NCI-H526 (cell line): ENCODE measurements around the gene ARL16.

Experiments
- DNase-seq, 2 experiments: peaks; one replicate each; lab custom pipeline; 2025; lab: John Stamatoyannopoulos, UW

The ARL16 gene

DNA sequence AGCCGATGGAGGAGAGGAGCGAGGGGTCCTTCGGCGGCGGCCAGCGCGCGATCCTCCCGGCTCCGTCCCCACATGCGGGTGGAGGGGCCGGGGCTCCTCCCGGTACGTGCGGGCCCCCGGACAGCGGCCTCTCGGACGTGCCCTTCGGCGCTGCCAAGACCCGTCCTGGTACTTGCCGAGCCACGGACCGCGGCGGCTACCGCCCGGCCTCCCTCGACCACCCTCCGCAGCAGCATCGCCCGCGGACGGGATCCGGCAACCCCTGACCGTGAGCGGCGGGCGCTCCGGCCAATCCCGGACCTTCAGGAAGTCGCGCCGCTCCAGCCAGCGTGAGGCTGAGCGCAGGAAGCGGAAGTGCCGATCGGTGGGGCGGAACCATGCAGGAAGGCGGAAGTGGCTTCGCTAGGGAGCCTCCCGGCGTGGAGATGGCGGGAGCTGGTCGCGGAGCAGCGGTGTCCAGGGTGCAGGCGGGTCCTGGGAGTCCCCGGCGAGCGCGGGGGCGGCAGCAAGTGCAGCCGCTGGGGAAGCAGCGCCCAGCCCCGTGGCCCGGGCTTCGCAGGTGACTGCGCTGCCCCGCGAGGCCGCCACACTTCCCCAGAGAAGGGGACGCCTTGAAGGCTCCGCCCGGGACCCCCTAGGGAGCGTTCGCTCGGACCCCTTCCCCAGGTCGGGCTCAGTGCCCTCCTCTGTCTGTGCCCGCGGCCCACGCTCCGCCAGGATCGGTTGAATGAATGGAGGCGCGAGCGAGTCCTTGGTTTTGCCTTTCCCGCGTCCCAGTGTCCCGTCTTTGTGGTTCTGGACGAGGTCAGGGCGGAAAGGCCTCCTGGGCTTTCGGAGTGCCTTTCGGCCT is 17.0 kb downstream of the ARL16 start, which contains the start of the genes CCDC137 and OXLD1:
CCDC137 (plus strand) TSS at position 396 of the 850 bp plus-strand sequence; CDS start at position 426, 30 bp downstream.
OXLD1 (minus strand) TSS at position 264 of the 850 bp plus-strand sequence; CDS start at position 236, 28 bp downstream.
- peak; percentile 87 to 98 for DNase-seq

DNA sequence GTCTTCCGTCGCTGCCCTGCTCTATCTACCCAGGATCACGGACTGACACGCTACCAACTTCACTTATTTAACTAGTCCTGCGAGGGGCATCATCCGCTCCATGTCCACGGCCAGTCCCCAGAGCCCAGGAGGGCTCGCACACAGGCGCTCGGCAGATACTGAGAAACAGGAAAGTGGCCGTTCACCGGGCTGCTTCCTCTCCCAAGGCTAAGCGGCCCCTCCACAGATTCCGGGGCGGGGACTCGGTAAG is 17.6 kb downstream of the ARL16 start:
- DNase-seq: peak in 1 of 2 experiments; percentile 76

DNA sequence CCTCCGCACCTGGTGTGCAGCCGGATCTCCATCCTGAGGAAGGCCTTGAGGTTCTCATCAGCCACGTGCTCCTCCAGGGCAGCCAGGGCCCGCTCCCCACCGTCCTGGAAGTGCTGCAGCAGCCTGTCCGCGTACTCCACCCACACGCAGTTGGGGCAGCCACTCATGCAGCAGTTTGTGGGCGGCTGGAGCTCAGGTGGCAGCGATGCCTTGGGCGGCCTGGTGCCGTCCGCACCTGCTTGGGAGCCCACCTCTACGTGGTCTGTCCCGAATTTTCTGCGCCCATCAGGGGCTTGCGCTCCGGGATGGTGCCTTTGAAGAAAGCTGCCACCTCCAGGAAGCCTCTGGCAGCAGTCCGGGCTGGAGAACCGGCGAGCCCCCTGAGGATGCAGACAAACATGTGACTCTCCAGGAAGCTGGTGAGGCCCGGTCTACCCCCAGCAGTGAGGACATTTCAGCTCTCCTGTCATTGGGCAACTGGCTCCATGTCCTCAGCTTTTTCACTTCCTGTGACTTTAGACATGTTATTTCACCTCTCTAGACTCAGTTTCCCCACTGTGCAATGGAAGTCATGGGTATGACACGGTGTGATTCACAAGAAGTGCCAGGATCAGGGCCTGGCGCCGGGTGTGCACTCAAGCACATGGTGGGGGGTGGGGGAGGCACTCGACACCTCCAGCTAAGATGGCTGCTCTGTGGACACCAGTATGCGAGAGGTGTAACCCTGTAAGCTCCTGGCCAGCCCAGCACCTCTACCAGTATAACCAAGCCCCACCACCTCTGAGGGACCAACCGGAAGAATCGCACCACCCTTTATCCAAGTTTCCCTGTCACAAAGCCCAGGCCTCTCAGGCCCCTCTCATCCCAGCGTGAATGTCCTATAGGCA is 18.1 kb downstream of the ARL16 start:
- DNase-seq: peak in 1 of 2 experiments; percentile 37

DNA sequence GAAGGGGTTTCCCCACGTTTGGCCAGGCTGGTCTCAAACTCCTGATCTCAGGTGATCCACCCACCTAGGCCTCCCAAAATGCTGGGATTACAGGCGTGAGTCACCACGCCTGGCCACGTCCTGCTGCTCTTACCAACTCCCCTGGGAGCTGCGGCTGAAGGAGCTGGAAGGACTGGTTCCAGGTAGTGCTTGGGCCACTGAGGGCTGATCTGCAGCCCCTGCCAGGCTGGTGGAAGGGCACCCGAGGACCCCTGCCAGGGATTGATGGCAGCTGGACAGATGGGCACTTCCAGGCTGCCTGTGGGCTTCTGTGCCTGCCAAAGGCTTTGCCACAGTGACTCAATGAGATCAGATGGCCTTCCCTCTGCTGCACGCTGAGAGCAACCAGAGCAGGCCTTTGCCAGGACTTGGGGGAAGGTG is 19.5 kb downstream of the ARL16 start:
- DNase-seq: no peak

DNA sequence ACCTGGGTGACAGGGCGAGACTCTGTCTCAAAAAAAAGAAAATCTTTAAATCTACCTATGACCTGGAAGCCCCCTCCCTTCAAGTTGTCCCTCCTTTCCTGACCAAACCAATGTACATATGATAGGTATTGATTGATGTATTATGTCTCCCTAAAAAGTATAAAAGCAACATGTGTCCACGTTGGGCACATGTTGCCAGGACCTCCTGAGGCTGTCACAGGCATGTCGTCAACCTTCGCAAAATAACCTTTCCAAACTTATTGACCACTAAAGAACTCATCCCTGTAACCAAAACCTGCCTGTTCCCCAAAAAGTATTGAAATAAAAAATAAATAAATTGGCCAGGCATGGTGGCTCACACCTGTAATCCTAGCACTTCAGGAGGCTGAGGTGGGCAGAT is 21.6 kb downstream of the ARL16 start:
- no peak for DNase-seq

DNA sequence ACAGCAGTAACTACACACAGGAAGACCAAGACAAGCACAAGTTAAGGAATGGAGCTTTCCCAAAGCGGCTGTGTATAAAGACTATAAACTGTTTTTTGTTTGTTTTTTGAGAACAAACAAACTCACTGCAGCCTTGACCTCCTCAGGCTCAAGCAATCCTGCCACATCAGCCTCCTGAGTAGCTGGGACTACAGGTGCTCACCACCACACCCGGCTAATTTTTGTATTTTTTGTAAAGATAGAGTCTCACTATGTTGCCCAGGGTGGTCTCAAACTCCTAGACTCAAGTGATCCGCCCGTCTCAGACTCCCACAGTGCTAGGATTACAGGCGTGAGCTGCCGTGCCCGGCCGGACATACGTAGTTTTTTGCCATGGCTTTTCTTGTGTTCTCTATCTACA is 23.2 kb downstream of the ARL16 start:
- no peak for DNase-seq

DNA sequence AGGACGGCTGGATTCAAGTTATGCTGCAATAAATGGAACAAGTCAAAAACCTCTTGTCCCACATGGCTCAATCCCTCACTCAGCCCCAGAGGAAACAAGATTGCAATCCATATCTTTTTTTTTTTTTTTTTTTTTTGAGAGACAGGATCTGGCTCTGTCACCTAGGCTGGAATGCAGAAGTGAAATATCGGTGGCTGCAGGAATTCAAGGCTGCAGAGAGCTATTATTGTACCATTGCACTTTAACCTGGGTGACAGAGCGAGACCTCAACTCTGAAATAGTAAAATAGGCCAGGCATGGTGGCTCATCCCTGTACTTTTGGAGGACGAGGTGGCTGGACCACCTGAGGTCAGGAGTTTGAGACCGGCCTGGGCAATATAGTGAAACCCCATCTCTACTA is 24.6 kb downstream of the ARL16 start:
- DNase-seq: peak in 1 of 2 experiments; percentile 66

DNA sequence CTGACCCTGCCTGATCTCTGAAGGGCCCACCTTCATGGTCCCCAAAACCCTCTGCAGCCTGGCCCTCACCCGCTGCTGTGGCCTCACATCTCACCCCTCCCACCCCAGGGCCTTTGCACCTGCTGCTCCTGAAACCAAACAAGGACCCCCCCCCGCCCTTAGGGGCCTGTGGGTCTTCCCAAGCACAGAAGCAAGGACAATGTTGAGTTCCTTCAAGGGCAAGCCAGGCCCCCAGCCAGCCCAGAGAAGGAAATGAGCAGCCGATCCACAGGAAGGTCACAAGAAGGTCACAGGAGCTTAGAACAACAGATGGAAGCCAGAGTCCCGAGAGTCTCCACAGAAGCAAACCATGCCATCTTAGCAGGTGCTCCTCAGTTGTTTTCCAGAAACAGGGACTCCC is 26.8 kb downstream of the ARL16 start:
- DNase-seq: no peak

DNA sequence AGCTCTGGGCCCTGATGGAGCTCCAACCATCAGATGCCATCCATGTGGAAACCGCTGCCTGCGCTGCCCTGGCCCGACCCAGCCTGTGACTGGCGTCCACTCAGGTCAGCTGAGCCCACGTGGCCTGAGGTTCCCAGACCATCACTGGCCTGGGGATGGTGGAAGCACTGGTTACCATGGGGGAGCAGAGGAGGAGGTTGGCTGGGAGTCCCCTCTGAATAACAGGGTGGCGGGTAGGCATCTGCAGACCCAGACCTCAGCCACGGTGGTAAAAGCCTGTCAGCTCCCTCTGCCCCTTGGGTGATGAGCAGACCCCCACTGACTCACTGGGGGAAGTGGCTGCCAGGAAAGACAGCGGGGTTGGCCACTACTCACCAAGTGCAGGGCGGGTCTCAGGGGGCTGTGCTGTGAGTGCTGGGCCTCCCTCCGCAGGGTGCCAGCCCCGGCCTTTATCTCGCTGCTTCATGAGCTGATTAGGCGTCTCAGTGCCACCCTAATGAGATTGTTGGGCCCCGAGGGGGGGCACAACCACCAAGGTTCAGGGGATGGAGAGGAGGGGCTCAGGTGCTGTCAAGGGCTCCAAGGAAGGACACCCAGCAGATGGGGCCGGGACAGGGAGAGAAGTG is 27.4 kb downstream of the ARL16 start, which contains the start of gene PDE6G:
PDE6G (minus strand) TSS at position 425 of the 626 bp plus-strand sequence. CDS start 3,237 bp downstream, outside the sequence.
- DNase-seq: no peak

DNA sequence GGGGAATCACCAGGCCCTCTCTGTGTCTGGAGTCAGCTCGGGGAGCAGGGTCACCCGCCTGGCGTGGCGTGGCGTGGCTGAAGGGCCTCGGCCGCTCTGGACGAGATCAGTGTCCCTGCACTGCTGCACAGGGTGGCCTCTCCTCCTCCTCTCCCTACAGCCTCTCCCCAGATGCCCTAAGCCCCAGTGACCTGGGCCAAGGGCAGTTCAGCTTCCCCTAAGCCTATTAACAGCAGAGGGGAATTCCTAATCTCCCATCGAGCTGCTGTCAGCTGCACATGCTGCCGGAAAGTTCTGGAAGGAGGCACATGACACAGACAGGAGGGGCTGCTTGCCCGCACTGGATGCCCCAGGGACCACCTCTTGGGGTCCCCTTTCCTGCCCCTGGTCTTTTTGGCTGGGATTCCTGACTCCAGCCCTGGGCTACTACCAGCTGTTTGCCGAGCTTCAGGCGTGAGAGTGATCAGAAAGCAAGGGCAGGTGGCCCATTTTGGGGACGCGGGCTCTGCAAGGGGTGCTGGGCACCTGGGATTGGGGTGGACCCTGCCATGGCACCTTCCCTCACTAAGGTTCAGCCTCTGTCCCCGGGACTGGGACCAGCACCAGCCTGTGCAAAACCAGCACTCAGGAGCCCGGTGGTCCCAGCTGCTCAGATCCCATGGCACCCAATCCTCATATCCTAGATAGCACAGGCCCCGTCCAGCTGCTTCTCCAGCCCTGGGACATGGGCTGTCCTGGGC is 28.0 kb downstream of the ARL16 start:
- DNase-seq: no peak

DNA sequence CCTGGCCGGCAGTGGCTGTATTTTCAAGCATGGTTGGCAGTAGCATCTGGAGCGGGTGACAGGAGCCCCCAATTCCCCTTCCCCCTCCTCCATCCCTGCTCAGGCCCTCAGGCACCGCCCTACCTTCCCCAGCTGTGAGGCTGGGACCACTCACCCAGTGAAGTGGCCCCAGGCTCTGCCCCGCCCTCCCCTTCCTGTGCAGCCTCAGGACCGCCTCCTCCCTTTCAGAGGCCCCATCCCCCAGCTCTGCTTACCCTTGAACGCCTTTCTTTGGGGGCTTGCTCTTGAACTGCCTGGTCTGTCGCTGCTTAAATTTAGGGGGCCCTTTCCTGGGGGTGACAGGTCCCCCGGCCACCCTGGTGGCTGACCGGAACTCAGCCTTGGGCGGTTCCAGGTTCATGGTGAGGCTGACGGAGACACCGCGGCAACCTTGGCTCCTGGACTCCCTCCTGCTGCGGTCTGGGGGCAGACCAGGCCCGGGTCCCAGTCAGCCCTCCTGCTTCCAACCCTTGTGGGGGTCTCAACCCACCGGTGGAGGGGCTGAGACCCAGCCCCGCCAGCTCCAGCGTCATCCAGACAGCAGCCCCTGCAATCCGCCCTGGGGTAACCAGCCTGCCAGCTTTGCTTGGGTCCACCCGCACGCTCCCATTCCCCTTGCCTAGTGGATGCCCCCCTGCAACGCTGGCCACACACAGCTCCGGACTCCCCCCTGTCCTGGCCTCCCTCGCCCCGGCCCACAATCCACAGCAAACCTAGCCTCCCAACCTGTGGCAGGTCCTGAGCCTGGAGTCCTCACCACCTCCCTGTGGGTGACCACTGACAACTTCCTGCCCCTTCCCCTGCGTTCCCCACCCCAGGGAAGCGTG is 30.5 kb downstream of the ARL16 start:
- no peak for DNase-seq

DNA sequence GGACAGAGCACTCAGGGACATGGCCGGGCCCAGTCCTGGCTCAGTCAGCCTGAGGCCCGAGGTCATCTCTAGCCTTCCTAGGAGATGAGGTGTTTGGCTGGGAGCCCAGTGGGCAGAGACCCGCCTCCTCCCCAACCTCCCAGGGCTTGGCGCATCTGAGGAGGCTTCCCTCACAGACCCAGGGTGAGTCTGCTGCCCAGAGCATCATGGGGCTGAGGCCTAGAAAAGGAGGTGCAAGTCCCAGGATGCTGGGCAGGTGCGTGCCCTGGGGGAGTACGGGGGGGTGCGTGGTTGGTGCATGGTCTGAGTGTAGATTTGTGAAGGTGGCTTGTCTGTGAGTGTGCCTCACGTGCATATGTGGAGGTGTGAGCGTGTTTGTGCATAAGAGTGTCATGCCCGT is 31.9 kb downstream of the ARL16 start:
- peak in 1 of 2 experiments; percentile 12 for DNase-seq

DNA sequence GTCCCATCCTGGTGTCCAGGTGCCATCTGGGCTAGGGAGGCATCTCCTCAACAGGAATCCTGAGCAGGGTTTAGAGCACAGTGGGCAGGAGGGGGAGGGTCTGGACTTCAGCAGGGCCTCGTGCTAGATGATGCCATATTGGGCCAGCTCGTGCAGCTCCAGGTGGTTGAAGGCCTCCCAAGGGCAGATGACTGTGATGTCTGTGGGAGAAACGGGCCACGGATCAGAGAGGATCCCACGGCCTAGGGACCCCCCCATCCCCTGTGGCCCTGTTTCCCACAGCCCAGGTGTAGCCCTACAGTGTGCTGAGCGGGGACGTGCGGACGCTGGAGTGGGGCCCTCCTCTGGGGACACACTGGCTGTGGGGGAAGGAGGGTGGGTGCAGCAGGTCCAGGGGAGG is 32.6 kb downstream of the ARL16 start:
- DNase-seq: no peak

DNA sequence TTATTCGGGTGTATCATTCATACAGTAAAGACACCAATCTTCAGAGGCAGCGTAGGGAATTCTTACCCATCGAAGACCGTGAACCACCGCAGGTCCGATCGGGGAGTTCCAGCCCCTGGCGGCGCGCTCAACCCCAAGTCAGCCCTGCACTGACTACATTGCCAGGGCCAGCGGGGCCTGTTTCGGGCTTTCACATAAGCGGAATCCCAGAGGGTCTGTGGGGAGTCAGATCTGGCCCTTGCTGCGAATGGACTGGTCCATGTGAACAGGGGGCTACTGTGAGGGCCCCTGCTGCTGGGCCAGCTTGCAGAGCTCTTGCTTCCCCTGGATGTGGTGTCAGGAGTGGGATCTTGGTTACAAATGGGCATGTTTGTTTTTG is 34.9 kb downstream of the ARL16 start:
- DNase-seq: no peak

DNA sequence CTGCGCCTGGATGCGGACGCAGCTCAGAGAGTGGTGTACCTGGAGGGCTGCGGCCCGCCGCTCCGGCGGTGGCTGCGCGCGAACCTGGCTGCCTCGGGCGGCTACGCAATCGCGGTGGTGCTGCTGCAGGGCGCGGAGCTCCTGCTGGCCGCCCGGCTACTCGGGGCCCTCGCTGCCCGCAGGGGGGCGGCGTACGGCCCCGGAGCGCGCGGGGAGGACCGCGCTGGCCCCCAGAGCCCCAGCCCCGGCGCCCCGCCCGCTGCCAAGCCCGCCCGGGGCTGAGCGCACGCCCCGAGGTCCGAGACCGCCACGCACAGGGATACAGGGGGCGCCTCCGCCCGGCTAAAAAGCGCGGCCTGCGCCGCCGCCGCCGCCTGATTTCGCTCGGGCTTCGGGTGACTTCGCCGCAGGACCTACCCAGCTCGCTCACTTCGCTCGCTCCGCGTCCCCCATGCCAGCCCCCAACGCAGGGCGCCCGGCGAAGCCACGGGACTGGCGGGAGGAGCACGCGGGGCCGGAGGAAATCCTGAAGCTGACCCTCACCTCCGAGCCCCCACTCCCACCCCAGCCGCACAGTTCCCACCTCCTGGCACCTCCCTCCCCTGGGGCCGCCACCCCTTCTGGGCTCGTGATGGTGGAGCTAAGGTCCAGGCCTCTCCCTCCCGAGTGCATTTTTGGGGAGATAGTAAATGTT is 35.4 kb downstream of the ARL16 start:
- no peak for DNase-seq

DNA sequence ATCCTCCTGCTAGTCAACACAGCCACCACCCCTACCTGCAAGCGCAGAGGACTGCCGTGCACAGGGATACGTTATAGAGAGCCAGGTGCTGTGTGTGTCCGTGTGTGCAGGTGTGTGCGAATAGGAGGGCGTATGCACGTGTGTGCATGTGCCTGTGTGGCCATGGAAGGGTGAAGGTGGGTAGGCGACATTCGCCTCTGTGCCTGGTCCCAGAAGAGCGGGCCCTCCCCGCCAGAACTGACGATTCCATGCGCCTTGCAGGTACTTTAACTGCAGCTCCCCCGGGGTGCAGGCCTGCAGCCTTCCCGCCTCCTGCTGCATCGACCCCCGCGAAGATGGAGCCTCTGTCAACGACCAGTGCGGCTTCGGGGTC is 36.0 kb downstream of the ARL16 start:
- DNase-seq: peak in 1 of 2 experiments; percentile 29

DNA sequence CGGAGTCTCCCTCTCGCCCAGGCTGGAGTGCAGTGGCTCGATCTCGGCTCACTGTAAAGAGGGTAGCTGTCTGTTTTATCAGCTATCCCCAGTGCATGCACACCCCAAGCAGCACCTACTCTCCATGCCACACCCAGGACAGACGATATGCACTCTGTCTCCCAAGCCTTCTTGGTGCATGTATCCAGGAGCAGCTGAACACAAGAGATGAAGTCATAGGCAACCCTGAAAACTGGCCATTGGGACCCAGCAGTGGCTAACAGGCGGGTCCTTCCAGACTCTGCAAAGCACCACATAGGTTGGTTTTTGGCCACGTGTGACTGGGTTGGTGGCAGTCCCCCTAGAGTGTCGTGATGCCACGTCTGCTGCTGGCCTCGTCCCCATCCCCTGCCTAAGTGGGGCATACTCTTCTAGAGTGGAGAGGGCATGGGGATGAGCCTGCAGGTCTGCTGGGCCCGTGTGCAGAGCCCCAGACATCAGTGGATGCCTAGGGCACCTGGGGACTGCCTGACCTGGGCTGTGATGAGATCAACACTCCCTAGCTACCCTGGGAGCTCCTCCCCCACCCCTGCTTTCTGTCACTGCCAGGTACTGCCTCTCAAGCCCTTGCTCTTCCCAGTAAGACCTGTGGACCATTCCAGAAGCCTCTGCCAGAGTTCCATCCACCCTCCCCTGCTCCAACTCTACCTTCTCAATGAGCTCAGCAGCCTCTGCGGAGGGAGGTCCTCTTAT is 36.6 kb downstream of the ARL16 start:
- peak in 1 of 2 experiments; percentile 17 for DNase-seq

DNA sequence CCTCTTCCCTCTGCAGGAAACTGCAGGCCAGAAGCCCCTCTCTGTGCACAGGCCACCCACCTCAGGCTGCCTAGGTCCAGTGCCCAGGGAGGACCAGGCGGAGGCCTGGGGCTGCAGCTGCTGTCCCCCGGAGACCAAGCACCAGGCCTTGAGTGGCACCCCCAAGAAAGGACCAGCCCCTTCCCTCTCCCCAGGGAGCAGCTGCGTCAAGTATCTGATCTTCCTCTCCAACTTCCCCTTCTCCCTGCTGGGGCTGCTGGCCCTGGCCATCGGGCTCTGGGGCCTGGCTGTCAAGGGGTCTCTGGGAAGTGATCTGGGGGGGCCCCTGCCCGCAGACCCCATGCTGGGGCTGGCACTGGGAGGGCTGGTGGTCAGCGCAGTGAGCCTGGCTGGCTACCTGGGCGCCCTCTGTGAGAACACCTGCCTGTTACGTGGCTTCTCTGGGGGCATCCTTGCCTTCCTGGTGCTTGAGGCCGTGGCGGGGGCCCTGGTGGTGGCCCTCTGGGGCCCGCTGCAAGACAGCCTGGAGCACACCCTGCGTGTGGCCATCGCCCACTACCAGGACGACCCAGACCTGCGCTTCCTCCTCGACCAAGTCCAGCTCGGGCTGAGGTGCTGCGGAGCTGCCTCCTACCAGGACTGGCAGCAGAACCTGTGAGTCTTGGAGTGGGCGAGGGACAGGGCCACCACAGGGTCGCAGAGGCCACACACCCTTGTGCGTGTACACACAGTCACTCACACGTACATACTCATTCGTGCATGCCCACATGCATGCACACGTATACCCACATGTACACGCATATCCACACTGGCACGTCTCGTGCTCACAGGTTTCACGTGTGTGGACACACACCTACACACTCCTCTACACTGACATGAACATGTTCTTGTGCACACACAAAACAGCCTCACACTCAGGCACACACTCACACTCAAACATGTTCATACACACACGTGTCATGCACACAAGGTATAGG is 38.3 kb downstream of the ARL16 start:
- DNase-seq: no peak
